ENCODE results near the gene IQCB1.
"Not testable (repeated sequence)": the region's sequence is repeated elsewhere in the genome, so short reads cannot be mapped to it uniquely, and the experiment has no call there.

The IQCB1 gene, protein sequence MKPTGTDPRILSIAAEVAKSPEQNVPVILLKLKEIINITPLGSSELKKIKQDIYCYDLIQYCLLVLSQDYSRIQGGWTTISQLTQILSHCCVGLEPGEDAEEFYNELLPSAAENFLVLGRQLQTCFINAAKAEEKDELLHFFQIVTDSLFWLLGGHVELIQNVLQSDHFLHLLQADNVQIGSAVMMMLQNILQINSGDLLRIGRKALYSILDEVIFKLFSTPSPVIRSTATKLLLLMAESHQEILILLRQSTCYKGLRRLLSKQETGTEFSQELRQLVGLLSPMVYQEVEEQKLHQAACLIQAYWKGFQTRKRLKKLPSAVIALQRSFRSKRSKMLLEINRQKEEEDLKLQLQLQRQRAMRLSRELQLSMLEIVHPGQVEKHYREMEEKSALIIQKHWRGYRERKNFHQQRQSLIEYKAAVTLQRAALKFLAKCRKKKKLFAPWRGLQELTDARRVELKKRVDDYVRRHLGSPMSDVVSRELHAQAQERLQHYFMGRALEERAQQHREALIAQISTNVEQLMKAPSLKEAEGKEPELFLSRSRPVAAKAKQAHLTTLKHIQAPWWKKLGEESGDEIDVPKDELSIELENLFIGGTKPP

DNA sequence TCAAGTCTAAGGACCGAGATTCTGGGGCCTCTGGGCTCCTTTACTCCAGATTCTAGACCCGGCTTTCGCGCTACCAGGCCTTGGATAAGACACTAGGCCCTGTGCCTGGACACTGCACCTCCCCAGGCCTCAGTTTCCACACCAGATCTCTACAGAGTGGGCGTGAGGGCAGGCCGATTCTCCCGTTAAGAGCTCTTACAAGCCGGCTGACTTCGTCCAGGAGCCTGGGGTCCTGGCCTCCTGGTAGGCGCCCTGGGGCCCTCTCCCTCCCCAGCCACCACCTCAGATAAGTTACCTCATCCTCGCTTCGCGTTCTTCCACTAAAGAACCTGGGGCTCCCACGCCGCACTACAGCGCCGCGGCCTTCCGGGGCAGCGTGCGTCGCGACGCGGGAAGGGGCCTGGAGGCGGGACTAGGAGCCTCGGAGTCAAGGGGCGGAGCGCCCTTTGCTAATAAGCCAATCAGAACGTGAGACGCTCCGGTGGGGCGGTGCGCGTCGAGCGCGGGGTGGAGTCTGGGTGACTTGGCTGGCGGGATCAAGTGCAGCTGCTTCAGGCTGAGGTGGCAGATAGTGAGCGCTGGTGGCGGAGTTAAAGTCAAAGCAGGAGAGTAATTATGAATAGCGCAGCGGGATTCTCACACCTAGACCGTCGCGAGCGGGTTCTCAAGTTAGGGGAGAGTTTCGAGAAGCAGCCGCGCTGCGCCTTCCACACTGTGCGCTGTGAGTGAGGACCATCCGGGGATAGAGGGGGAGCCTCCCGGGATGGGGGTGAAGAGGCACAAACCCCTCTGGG is at the start of gene IQCB1, which contains the start of gene EAF2:
Gene IQCB1, minus strand, starts transcription at position 390 of the 794 bp plus-strand sequence. CDS start 6,100 bp downstream, outside the sequence.
Gene EAF2, plus strand, starts transcription at position 539 of the 794 bp plus-strand sequence. Its CDS starts 77 bp downstream, at position 616.
- TF ChIP-seq ZNF274 (IDR thresholded peaks at IDR 0.05; ENCODE audit: low read depth, low read length), result no peak
- H3K4me3 ChIP-seq (ENCODE audit: low read length), result peak within 1 kb of the TSS; percentile 82

DNA sequence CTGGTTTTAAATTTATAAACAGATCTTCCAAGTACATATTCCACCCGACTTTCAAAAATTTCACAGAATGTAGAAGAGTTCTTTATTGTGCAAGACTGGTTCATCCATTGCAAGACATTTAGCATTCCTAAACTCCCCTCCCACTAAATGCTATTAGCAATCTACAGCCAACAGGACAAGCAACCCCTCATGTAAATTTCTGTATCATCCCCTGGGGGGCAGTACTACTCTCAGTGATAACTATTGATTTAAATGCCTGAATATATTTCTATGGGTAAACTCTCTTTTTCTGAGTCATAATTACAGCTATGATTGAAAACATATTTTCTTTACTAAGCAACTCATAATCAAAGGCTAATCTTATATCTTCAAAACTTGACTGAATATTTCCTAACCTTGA is 48.6 kb upstream of the IQCB1 start:
- TF ChIP-seq ZNF274 (IDR thresholded peaks at IDR 0.05; ENCODE audit: low read depth, low read length), result no peak
- no peak overlapping the region for H3K4me3 ChIP-seq (ENCODE audit: low read length)

DNA sequence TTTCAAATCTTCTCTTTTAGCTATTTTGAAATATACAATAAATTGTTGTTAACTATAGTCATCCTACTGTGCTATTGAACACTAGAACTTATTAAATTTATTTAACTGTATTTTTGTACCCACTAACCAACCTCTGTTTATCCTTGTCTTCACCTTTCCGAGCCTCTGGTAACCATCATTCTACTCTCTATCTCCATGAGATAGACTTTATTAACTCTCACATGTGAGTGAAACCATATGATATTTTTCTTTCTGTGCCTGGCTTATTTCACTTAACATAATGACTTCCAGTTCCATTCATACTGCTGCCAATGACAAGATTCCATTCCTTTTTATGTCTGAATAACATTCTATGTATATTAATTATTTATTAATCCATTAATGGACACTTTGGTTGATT is 43.6 kb upstream of the IQCB1 start:
- H3K4me3 ChIP-seq (ENCODE audit: low read length), result no peak overlapping the region
- TF ChIP-seq ZNF274 (IDR thresholded peaks at IDR 0.05; ENCODE audit: low read depth, low read length), result no peak

DNA sequence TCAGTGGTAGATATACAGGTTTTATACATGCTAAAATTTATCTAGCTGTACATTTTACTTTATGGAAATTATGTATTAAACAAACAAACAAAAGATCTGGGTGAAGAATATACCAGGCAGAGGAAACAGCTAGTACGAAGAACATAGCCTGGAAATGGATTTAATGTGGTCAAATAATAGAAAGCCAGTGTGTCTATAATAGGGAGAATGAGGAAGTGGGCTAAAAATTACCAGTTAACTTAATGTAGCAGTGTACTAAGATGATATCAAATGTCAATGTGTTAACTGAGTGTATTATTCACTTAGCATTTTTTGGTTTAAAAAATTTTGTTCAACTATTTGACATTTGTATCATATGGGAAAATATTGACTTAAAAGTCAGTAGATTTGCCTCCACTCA is 36.6 kb upstream of the IQCB1 start:
- no peak for TF ChIP-seq ZNF274 (IDR thresholded peaks at IDR 0.05; ENCODE audit: low read depth, low read length)

DNA sequence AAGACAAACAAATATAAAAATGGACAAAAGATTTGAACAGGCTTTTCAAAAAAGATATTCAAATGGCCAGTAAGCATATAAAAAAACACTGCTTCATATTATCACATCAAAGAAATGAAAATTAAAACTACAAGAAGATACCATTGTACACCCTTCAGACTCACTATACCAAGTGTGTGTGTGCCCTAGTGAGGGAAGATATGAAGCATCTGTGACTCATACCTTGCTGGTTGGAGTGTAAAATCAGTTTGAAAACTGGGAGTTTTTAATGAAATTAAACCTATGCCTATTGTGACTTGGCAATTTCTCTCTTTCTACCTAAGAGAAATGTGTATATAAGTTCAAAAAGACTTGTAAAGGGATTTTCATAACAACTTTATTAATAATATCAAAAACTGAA is 35.9 kb upstream of the IQCB1 start:
- no peak for TF ChIP-seq ZNF274 (IDR thresholded peaks at IDR 0.05; ENCODE audit: low read depth, low read length)
- no peak overlapping the region for H3K4me3 ChIP-seq (ENCODE audit: low read length)

More for the DNA sequence above, 36.6 kb upstream of the IQCB1 start:
- no peak overlapping the region for H3K4me3 ChIP-seq (ENCODE audit: low read length)

DNA sequence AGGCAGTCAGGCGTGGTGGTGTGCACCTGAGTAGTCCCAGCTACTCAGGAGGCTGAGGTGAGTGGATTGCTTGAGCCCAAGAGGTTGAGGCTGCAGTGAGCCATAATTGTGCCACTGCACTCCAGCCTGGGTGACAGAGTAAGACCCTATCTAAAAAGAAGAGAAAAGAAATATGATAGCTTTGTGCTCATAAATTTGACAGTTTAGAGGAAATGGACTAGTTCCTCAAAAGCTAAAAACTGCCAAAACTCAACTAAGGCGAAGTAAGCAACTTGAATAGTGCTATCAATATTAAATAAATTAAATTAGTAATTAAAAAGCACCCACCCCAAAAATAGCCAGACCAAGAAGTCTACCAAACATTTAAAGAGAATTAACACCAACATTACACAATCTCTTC is 34.9 kb upstream of the IQCB1 start:
- TF ChIP-seq ZNF274 (IDR thresholded peaks at IDR 0.05; ENCODE audit: low read depth, low read length), result no peak

DNA sequence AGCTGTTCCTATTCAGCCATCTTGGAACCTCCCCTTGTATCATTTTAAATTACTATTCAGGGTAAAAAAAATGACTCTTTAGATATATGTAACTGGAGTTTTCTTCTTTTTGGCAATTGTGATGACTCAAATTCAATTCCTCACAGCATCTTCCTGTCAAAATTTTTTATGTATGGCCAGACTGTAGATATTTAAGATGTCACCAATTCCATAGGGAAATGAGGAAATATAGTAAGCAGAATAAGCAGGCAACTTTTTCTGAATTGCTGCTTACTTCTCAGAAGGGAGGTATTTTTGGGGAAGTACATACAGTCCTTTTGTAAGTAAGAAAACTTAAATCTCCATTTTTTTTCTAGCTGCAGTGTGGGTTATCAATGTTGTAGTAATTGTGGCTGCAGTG is 28.9 kb upstream of the IQCB1 start:
- no peak for TF ChIP-seq ZNF274 (IDR thresholded peaks at IDR 0.05; ENCODE audit: low read depth, low read length)
- H3K4me3 ChIP-seq (ENCODE audit: low read length), result no peak overlapping the region

More for the DNA sequence above, 34.9 kb upstream of the IQCB1 start:
- no peak overlapping the region for H3K4me3 ChIP-seq (ENCODE audit: low read length)

DNA sequence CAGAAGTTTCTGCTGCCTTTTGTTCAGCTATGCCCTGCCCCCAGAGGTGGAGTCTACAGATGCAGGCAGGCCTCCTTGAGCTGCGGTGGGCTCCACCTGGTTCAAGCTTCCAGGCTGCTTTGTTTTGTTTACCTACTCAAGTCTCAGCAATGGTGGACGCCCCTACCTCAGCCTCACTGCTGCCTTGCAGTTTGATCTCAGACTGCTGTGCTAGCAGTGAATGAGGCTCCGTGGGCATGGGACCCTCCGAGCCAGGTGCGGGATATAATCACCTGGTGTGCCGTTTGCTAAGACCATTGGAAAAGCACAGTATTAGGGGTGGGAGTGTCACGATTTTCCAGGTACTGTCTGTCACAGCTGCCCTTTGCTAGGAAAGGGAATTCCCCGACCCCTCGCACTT is 28.4 kb upstream of the IQCB1 start:
- H3K4me3 ChIP-seq (ENCODE audit: low read length), result not testable (repeated sequence)

DNA sequence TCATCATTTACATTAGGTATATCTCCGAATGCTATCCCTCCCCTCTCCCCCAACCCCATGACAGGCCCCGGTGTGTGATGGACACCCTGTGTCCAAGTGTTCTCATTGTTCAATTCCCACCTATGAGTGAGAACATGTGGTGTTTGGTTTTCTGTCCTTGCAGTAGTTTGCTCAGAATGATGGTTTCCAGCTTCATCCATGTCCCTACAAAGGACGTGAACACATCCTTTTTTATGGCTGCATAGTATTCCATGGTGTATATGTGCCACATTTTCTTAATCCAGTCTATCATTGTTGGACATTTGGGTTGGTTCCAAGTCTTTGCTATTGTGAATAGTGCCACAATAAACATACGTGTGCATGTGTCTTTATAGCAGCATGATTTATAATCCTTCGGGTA is 22.9 kb upstream of the IQCB1 start:
- H3K4me3 ChIP-seq (ENCODE audit: low read length), result not testable (repeated sequence)

DNA sequence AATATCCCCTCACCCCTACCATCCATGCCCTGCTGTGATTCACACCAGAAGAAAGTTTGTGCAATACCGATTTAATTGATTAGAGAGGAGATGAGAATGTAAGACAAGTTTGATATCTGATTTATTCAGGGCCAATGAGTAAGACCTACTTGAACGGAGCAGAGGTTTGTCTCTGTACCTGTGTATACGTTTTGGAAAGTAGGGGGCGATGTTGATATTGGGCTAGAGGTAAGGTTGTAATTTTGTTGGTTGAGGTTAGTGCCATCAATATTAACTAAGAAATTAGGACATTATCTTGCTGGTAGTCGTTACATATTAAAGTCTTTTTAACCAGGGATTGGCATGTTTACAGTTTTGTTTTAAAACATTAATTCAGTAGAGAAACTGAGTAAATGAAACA is 20.7 kb upstream of the IQCB1 start:
- no peak overlapping the region for H3K4me3 ChIP-seq (ENCODE audit: low read length)
- no peak for TF ChIP-seq ZNF274 (IDR thresholded peaks at IDR 0.05; ENCODE audit: low read depth, low read length)

DNA sequence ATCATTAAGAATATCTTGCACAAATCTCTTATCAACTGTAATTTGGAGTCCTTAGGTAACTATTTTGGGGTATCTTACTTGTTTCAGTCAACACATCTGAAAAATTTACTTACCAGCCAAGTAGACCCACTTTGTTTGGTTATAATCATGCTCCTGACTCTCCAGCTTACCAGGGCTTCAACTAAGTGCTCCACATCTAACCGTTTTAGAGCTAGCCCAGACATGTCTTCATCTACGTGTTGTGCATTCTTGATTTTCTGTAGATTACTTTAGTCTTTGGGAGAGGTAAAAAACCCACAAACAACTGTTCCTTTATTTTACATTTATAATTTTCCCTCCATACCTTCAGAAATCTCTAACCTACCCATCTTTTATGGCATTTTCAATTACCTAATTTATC is 17.4 kb upstream of the IQCB1 start:
- no peak for TF ChIP-seq ZNF274 (IDR thresholded peaks at IDR 0.05; ENCODE audit: low read depth, low read length)
- H3K4me3 ChIP-seq (ENCODE audit: low read length), result no peak overlapping the region

DNA sequence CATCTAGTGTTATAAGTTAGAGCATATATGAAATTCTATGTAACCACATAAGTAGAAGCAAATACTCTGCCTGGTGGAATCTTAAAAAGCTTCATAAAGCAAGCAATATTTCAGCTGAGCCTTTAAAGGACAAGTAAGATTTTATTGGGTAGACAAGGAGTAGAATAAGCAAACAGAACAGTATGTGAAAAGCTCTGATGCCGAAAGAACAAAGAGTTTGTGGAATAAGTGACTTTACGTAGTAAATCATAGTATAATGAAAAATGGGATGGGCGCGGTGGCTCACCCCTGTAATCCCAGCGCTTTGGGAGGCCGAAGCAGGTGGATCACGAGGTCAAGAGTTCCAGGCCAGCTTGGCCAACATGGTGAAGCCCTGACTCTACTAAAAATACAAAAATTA is 10.0 kb upstream of the IQCB1 start:
- TF ChIP-seq ZNF274 (IDR thresholded peaks at IDR 0.05; ENCODE audit: low read depth, low read length), result no peak
- no peak overlapping the region for H3K4me3 ChIP-seq (ENCODE audit: low read length)

DNA sequence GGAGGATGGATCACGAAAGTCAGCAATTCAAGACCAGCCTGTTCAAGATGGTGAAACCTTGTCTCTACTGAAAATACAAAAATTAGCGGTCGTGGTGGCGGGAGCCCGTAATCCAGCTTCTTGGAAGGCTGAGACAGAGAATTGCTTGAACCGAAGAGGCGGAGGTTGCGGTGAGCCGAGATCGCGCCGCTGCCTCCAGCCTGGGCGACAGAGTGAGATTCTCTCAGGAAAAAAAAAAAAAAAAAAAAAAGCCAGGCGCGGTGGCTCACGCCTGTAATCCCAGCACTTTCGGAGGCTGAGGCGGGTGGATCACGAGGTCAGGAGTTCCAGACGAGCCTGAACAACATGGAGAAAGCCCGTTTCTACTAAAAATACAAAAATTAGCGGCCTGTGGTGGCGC is 5.1 kb upstream of the IQCB1 start:
- TF ChIP-seq ZNF274 (IDR thresholded peaks at IDR 0.05; ENCODE audit: low read depth, low read length), result no peak
- H3K4me3 ChIP-seq (ENCODE audit: low read length), result no peak overlapping the region

DNA sequence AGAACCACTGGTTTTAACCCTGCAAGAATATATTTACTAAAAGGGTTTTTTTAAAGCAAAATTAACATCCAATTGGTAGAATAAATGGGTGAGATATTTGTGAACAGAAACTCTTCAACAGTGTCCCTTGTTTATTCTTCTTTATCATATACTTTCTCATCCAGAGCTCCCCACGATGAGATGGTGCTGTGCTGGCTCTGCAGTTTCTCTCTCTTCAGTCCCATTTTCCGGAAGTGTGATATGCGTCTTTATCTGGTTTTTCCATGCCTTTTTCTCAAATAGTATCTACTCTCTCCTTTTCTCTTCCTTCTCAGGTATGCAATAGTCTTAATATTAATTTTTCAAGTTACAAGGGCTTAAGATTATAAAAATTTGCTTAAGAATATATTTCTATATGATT is 1.6 kb upstream of the IQCB1 start:
- peak overlapping the region; percentile 70 for H3K4me3 ChIP-seq (ENCODE audit: low read length)
- TF ChIP-seq ZNF274 (IDR thresholded peaks at IDR 0.05; ENCODE audit: low read depth, low read length), result no peak

DNA sequence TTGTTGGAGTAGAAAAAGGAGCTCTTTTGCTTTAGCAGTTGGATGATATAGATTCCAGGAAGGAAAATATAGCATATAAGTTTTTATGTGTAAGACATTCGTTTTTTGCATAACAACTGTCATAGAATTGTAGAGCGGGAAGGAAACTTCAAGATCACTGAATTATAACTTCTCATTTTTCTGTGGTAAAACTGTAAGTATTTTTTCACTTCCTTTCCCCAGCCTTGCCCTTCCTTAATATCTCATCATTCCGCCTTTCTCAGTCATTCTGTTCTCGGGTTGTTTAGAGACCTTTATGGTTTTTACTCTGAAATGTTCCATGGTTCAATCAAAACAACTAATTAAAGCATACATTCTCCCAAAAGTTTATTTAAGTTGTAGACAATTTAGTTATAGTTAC is 1.2 kb upstream of the IQCB1 start:
- H3K4me3 ChIP-seq (ENCODE audit: low read length), result peak overlapping the region; percentile 70; the same call in 1 of the 2 replicates
- TF ChIP-seq ZNF274 (IDR thresholded peaks at IDR 0.05; ENCODE audit: low read depth, low read length), result no peak
